GM12878 (cell line): ENCODE data around the gene SLC28A1. TPM values are rescaled to one million over a fixed set of nuclear protein-coding genes. Genes with fewer than 3 reads are reported as not detected.

ENCODE experiments used
- ATAC-seq: fragments of 200-7000 bp; cut with Tn5 transposase; 3 replicates; pipeline ENCODE4 v1.9.1; 2020; ENCODE audit warnings: mild to moderate bottlenecking, moderate library complexity
- BruUV-seq: library from RNA; stranded (reverse); fragments of 400-500 nt; replicated peaks from 2 replicates; lab custom pipeline; 2021; lab: Mats Ljungman, UMichigan
- CTCF ChIA-PET: fragments of 300-600 bp; sonication (Branson Sonifier 250); formaldehyde crosslinking; extraction: SDS; loops from one replicate; lab custom pipeline; 2021; ENCODE audit warnings: inconsistent platforms; lab: Yijun Ruan, JAX
- POLR2A ChIA-PET: fragments of 350-600 bp; formaldehyde crosslinking; extraction: SDS; loops from one replicate; lab custom pipeline; 2021; ENCODE audit warnings: inconsistent platforms; lab: Charles Lee
- RAD21 ChIA-PET: fragments of 300-600 bp; sonication (Branson Sonifier 250); formaldehyde crosslinking; loops from one replicate; lab custom pipeline; 2023; ENCODE audit warnings: antibody characterized with exemption; ENCODE audit not compliant: unreplicated experiment; lab: Charles Lee
- SMC1A ChIA-PET: fragments of 300-600 bp; sonication (Branson Sonifier 250); formaldehyde crosslinking; loops from one replicate; lab custom pipeline; 2023; ENCODE audit not compliant: unreplicated experiment, uncharacterized antibody; lab: Charles Lee
- DNase-seq: peaks from one replicate; pipeline ENCODE4 v3.0.0-alpha.2; 2011; ENCODE audit warnings: low read depth, low spot score
- FAIRE-seq: peaks from 3 replicates; lab custom pipeline; 2011; peaks lifted over from hg19 to GRCh38; lab: Jason Lieb, UNC
- H2AFZ ChIP-seq: 2 replicates; pipeline ENCODE4 v1.6.0; 2011; ENCODE audit warnings: low read depth, low read length, control low read depth; ENCODE audit not compliant: control insufficient read depth
- H3K27ac ChIP-seq: 2 replicates; pipeline ENCODE4 v1.5.1; 2011; ENCODE audit warnings: control low read depth; ENCODE audit not compliant: control insufficient read depth, insufficient read depth
- H3K27me3 ChIP-seq, 2 experiments: replicated peaks in 1 of 2; 2 replicates each; pipeline versions ENCODE4 v1.6.0 to v1.6.1; 2011; ENCODE audit warnings: low read length in 1 of 2; ENCODE audit not compliant: control insufficient read depth in 2 of 2, insufficient read depth in 2 of 2
- H3K36me3 ChIP-seq, 2 experiments: 2 replicates each; pipeline ENCODE4 v1.5.1; 2011; ENCODE audit warnings: low read length in 1 of 2; ENCODE audit not compliant: control insufficient read depth in 2 of 2, insufficient read depth in 2 of 2
- H3K4me1 ChIP-seq: 2 replicates; pipeline ENCODE4 v1.6.1; 2011; ENCODE audit warnings: mild to moderate bottlenecking, low read length, moderate library complexity, mixed read lengths; ENCODE audit not compliant: control insufficient read depth, insufficient read depth
- H3K4me2 ChIP-seq: 2 replicates; pipeline ENCODE4 v1.6.0; 2011; ENCODE audit warnings: control low read depth; ENCODE audit not compliant: control insufficient read depth, insufficient read depth
- H3K4me3 ChIP-seq: fragments of 200-600 bp; sonication (generic); 2 replicates; pipeline ENCODE4 v1.5.1; 2016
- H3K79me2 ChIP-seq: 2 replicates; pipeline ENCODE4 v1.6.0; 2011; ENCODE audit warnings: low read length; ENCODE audit not compliant: control insufficient read depth, insufficient read depth
- H3K9ac ChIP-seq: 2 replicates; pipeline ENCODE4 v1.8.0; 2011; ENCODE audit warnings: low read length, control low read depth, mixed read lengths; ENCODE audit not compliant: control insufficient read depth, insufficient read depth
- H3K9me3 ChIP-seq: replicated peaks from 3 replicates; pipeline ENCODE4 v1.5.1; 2011; ENCODE audit warnings: mild to moderate bottlenecking, low read length; ENCODE audit not compliant: control insufficient read depth, insufficient read depth
- H4K20me1 ChIP-seq: 2 replicates; pipeline ENCODE4 v1.6.0; 2011; ENCODE audit not compliant: control insufficient read depth, insufficient read depth
- BRCA1 ChIP-seq: IDR thresholded peaks from 2 replicates; pipeline ENCODE4 v1.6.1; 2011; ENCODE audit warnings: low read depth, low read length, improper control_type of control experiment
- FOXM1 ChIP-seq: IDR thresholded peaks from 2 replicates; pipeline ENCODE4 v1.6.1; 2012; ENCODE audit warnings: low read depth, mild to moderate bottlenecking, inconsistent platforms, low read length, moderate library complexity
- GATAD2B ChIP-seq: fragments of 450-650 bp; conservative IDR thresholded peaks from 2 replicates; pipeline ENCODE4 v1.6.1; 2017; ENCODE audit warnings: low read depth, mild to moderate bottlenecking, moderate library complexity
- HDAC6 ChIP-seq: fragments of 200-600 bp; sonication (generic); IDR thresholded peaks from one replicate; pipeline ENCODE4 v1.8.0; 2017; ENCODE audit warnings: antibody characterized with exemption; ENCODE audit not compliant: unreplicated experiment
- HDGF ChIP-seq: fragments of 450-650 bp; IDR thresholded peaks from 2 replicates; pipeline ENCODE4 v1.6.1; 2016; ENCODE audit warnings: antibody characterized with exemption
- NFYA ChIP-seq: IDR thresholded peaks from 2 replicates; pipeline ENCODE4 v1.6.1; 2011; ENCODE audit warnings: low read depth, mild to moderate bottlenecking, low read length, improper control_type of control experiment, borderline replicate concordance
- RBBP5 ChIP-seq: fragments of 200-600 bp; sonication (generic); conservative IDR thresholded peaks from 2 replicates; pipeline ENCODE4 v1.6.1; 2016
- RFX5 ChIP-seq: IDR thresholded peaks from 2 replicates; pipeline ENCODE4 v1.6.1; 2011; ENCODE audit warnings: low read depth, low read length, improper control_type of control experiment
- STAT3 ChIP-seq: IDR thresholded peaks from 2 replicates; pipeline ENCODE4 v1.6.1; 2011; ENCODE audit warnings: low read depth, low read length, improper control_type of control experiment
- SUZ12 ChIP-seq: fragments of 200-600 bp; sonication (generic); IDR thresholded peaks from one replicate; pipeline ENCODE4 v1.6.1; 2018; ENCODE audit warnings: antibody characterized with exemption, mild to moderate bottlenecking; ENCODE audit not compliant: unreplicated experiment
- ZBED1 ChIP-seq: IDR thresholded peaks from 2 replicates; pipeline ENCODE4 v1.6.1; 2016; ENCODE audit warnings: borderline replicate concordance
- ZNF217 ChIP-seq: fragments of 450-650 bp; IDR thresholded peaks from 2 replicates; pipeline ENCODE4 v1.6.1; 2017; ENCODE audit warnings: antibody characterized with exemption, mild to moderate bottlenecking
- WGBS: methylation state at CpG from one replicate; pipeline ENCODE4 v1.1.6; 2016; ENCODE audit warnings: low lambda C conversion rate; ENCODE audit not compliant: insufficient replicate concordance, insufficient coverage; ENCODE audit errors: missing lambda C conversion rate; 5-methylcytosine and 5-hydroxymethylcytosine counted together
- in situ Hi-C: fragments of 300-500 bp; cut with MboI; formaldehyde crosslinking; loops from 9 replicates; pipeline ENCODE4 v1.14.3; 2018; ENCODE audit warnings: mixed read lengths
- intact Hi-C: fragments of 100-400 bp; cut with micrococcal nuclease; formaldehyde crosslinking; loops from one replicate; pipeline ENCODE4 v1.14.2; 2022; ENCODE audit not compliant: unreplicated experiment
- polyA plus RNA-seq, 11 experiments: library from polyadenylated mRNA; depleted of rRNA in 4 of 11; unstranded in 6 of 11; stranded (reverse) in 5 of 11; fragments of >200 nt; fragmentation: Nextera tagmentation in 4 of 11; fragmentation: Illumina TruSeq in 1 of 11; extraction: Ambion mirVana in 4 of 11; extraction: Trizol in 1 of 11; gene quantifications; 1 replicate in 1 of 11; 2 replicates in 10 of 11; pipeline versions ENCODE4 v1.2.1 to v1.2.3, GENCODE V29; 2011 to 2016; ENCODE audit warnings: inconsistent platforms in 2 of 11, missing spikeins in 2 of 11, low read depth in 1 of 11
- total RNA-seq, 4 experiments: library from RNA; depleted of rRNA in 3 of 4; stranded (reverse); fragments of >200 nt in 3 of 4; fragmentation: Illumina TruSeq in 1 of 4; extraction: Trizol in 1 of 4; gene quantifications; 2 replicates each; pipeline versions ENCODE4 v1.2.1 to v1.2.3, GENCODE V29; 2013 to 2021
- TF ChIP-seq, protein P1 (sequence below): IDR thresholded peaks from 2 replicates; pipeline ENCODE4 v1.6.1; 2011; ENCODE audit warnings: borderline replicate concordance, low read depth, mild to moderate bottlenecking, moderate library complexity, low read length; ENCODE audit not compliant: insufficient read depth, poor library complexity, severe bottlenecking
- TF ChIP-seq, protein P2 (sequence below): fragments of 450-650 bp; IDR thresholded peaks from 2 replicates; pipeline ENCODE4 v1.6.1; 2017; ENCODE audit warnings: mild to moderate bottlenecking
- TF ChIP-seq, protein P3 (sequence below): IDR thresholded peaks from 2 replicates; pipeline ENCODE4 v1.6.1; 2012; ENCODE audit warnings: low read depth, low read length, improper control_type of control experiment
- TF ChIP-seq, protein P4 (sequence below): fragments of 450-650 bp; IDR thresholded peaks from 2 replicates; pipeline ENCODE4 v1.6.1; 2017; ENCODE audit warnings: mild to moderate bottlenecking, moderate library complexity

Gene SLC28A1
- total and polyA plus RNA-seq, 10 of the 15 experiments (the other 5 are each of a cell fraction or from before 2014, with no cell fraction given) = not detected

DNA sequence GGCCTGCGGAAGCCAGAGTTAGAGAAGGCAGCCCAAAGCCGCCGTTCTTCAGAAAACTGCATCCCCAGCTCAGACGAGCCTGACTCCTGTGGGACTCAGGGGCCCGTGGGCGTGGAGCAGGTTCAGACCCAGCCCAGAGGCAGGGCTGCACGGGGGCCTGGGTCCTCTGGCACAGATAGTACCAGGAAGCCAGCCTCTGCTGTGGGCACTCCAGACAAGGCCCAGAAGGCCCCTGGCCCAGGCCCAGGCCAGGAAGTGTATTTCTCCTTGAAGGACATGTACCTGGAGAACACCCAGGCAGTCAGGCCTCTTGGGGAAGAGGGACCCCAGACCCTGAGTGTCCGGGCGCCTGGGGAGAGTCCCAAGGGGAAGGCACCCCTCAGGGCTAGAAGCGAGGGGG lies 44.2 kb upstream of the SLC28A1 start (continued):
- TF ChIP-seq, protein P1, sequence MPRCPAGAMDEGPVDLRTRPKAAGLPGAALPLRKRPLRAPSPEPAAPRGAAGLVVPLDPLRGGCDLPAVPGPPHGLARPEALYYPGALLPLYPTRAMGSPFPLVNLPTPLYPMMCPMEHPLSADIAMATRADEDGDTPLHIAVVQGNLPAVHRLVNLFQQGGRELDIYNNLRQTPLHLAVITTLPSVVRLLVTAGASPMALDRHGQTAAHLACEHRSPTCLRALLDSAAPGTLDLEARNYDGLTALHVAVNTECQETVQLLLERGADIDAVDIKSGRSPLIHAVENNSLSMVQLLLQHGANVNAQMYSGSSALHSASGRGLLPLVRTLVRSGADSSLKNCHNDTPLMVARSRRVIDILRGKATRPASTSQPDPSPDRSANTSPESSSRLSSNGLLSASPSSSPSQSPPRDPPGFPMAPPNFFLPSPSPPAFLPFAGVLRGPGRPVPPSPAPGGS = no peak
- TF ChIP-seq RBBP5 = no peak
- TF ChIP-seq, protein P2, sequence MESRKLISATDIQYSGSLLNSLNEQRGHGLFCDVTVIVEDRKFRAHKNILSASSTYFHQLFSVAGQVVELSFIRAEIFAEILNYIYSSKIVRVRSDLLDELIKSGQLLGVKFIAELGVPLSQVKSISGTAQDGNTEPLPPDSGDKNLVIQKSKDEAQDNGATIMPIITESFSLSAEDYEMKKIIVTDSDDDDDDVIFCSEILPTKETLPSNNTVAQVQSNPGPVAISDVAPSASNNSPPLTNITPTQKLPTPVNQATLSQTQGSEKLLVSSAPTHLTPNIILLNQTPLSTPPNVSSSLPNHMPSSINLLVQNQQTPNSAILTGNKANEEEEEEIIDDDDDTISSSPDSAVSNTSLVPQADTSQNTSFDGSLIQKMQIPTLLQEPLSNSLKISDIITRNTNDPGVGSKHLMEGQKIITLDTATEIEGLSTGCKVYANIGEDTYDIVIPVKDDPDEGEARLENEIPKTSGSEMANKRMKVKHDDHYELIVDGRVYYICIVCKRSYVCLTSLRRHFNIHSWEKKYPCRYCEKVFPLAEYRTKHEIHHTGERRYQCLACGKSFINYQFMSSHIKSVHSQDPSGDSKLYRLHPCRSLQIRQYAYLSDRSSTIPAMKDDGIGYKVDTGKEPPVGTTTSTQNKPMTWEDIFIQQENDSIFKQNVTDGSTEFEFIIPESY = no peak
- no peak for TF ChIP-seq NFYA
- TF ChIP-seq ZBED1 = no peak
- no peak for TF ChIP-seq HDGF
- TF ChIP-seq STAT3 = no peak
- no peak for TF ChIP-seq BRCA1

DNA sequence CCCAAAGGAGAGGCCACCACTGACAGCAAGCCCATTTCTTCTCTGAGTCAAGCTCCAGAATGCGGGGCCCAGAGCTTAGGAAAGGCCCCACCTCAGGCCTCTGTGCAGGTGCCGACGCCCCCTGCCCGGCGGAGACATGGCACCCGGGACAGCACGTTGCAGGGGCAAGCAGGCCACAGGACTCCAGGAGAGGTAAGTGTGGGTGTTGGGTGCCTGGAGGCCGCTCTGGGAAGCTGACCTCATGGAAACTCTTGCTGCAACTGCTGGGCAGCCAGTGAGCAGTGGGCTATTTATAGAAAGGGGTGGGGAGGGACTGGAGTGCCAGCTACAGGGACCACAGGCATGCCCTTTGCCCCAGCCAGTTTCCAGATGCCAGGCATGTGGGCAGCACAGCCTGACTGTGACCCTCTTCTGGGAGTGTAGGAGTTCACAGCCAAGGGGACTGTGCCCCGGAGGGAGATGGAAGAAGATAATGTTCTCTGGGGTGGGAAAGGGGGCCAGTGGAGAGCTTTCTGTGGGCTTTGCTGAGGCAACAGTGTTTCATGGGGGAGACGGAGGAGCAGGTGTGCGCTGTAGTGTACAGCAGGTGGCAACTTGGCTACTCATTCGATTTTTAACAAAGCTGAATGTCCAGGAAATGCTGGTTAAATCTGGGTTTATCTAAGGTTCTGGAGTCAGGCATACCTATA lies 43.6 kb upstream of the SLC28A1 start:
- no peak for ATAC-seq
- TF ChIP-seq, protein P3, sequence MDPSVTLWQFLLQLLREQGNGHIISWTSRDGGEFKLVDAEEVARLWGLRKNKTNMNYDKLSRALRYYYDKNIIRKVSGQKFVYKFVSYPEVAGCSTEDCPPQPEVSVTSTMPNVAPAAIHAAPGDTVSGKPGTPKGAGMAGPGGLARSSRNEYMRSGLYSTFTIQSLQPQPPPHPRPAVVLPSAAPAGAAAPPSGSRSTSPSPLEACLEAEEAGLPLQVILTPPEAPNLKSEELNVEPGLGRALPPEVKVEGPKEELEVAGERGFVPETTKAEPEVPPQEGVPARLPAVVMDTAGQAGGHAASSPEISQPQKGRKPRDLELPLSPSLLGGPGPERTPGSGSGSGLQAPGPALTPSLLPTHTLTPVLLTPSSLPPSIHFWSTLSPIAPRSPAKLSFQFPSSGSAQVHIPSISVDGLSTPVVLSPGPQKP = no peak
- no peak for TF ChIP-seq FOXM1
- TF ChIP-seq HDAC6 = no peak
- no peak for TF ChIP-seq SUZ12
- TF ChIP-seq, protein P4, sequence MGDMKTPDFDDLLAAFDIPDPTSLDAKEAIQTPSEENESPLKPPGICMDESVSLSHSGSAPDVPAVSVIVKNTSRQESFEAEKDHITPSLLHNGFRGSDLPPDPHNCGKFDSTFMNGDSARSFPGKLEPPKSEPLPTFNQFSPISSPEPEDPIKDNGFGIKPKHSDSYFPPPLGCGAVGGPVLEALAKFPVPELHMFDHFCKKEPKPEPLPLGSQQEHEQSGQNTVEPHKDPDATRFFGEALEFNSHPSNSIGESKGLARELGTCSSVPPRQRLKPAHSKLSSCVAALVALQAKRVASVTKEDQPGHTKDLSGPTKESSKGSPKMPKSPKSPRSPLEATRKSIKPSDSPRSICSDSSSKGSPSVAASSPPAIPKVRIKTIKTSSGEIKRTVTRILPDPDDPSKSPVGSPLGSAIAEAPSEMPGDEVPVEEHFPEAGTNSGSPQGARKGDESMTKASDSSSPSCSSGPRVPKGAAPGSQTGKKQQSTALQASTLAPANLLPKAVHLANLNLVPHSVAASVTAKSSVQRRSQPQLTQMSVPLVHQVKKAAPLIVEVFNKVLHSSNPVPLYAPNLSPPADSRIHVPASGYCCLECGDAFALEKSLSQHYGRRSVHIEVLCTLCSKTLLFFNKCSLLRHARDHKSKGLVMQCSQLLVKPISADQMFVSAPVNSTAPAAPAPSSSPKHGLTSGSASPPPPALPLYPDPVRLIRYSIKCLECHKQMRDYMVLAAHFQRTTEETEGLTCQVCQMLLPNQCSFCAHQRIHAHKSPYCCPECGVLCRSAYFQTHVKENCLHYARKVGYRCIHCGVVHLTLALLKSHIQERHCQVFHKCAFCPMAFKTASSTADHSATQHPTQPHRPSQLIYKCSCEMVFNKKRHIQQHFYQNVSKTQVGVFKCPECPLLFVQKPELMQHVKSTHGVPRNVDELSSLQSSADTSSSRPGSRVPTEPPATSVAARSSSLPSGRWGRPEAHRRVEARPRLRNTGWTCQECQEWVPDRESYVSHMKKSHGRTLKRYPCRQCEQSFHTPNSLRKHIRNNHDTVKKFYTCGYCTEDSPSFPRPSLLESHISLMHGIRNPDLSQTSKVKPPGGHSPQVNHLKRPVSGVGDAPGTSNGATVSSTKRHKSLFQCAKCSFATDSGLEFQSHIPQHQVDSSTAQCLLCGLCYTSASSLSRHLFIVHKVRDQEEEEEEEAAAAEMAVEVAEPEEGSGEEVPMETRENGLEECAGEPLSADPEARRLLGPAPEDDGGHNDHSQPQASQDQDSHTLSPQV = no peak
- TF ChIP-seq GATAD2B = no peak
- TF ChIP-seq RFX5 = no peak
- TF ChIP-seq ZNF217 = no peak

More for the DNA sequence above, 43.6 kb upstream of the SLC28A1 start:
- ChIA-PET CTCF (interaction anchor here (0.9 to 1.1 kb wide), 2 partner anchors 37 to 87 kb away, joined by 4 to 6 read pairs; no protein-coding TSS in a partner anchor), POLR2A (no interaction called here), RAD21 (no interaction called here), SMC1A (no interaction called here)
- H3K36me3 ChIP-seq = no peaks in the 10 kb centered on the region
- no peaks in the 10 kb centered on the region for H3K9me3 ChIP-seq
- no TSS peak for BruUV-seq
- peaks cover 0 to 5% of the 10 kb centered on the region in 2 experiments; a peak in 2 of 4 replicates for H3K27me3 ChIP-seq
- DNase-seq (no peak), FAIRE-seq (no peak)
- no peak overlapping the region for H3K9ac ChIP-seq
- no peaks in the 10 kb centered on the region for H4K20me1 ChIP-seq
- no peak overlapping the region for H3K4me2 ChIP-seq
- WGBS = 64% methylated on average over 12 of the region's 12 CpGs
- intact Hi-C loops = loop anchor here (10.0 kb wide), 1 partner anchor 204 kb away; no protein-coding TSS in a partner anchor
- H3K79me2 ChIP-seq = no peaks in the 10 kb centered on the region
- H3K27ac ChIP-seq = no peak overlapping the region
- no peaks in the 10 kb centered on the region for H3K4me1 ChIP-seq
- in situ Hi-C loops = no loop called here
- H3K4me3 ChIP-seq = no peak overlapping the region
- H2AFZ ChIP-seq = no peak overlapping the region
